Inflammatory macrophage treated with lipopolysaccharide for 1 hour (primary cell): ENCODE data around the gene TYW1.
A peak's percentile ranks its signal among the peaks of the same experiment; 100 is the strongest.
"Not testable (repeated sequence)": the region's sequence is repeated elsewhere in the genome, so short reads cannot be mapped to it uniquely, and the experiment has no call there.

Experiments
- DNase-seq, 2 donors: peaks; one replicate each; pipeline ENCODE4 v3.0.0-alpha.2; 2020 to 2022

Gene TYW1

GRCh38 chr7:66996444-66997191 lies at the start of gene TYW1:
TSS of gene TYW1 (plus strand) at chr7:66996833. CDS start at chr7:66996979, 146 bp downstream.
- peak; percentile 97 to 98 for DNase-seq

GRCh38 chr7:66948480-66949109 lies 48.0 kb upstream of the TYW1 start:
- DNase-seq, result no peak

- DNase-seq, result no peak
Measured at GRCh38 chr7:66950311-66950710, 46.3 kb upstream of the TYW1 start.

GRCh38 chr7:66950763-66951162 lies 45.9 kb upstream of the TYW1 start:
- no peak for DNase-seq

GRCh38 chr7:66952343-66953043 lies 44.1 kb upstream of the TYW1 start:
- no peak for DNase-seq

- DNase-seq, result no peak
Measured at GRCh38 chr7:66953044-66953427, 43.6 kb upstream of the TYW1 start.

- DNase-seq, result no peak
Measured at GRCh38 chr7:66957595-66958290, 38.9 kb upstream of the TYW1 start.

- DNase-seq, result no peak
Measured at GRCh38 chr7:66958538-66959350, 37.9 kb upstream of the TYW1 start.

- no peak for DNase-seq
Measured at GRCh38 chr7:66960192-66960591, 36.4 kb upstream of the TYW1 start.

- DNase-seq, result no peak
Measured at GRCh38 chr7:66961096-66961495, 35.5 kb upstream of the TYW1 start.

- DNase-seq, result no peak
Measured at GRCh38 chr7:66964411-66964810, 32.2 kb upstream of the TYW1 start.

GRCh38 chr7:66967029-66967428 lies 29.6 kb upstream of the TYW1 start:
- DNase-seq, result no peak

GRCh38 chr7:66969001-66969400 lies 27.6 kb upstream of the TYW1 start:
- not testable (repeated sequence) for DNase-seq

GRCh38 chr7:66970310-66970709 lies 26.3 kb upstream of the TYW1 start:
- DNase-seq, result no peak

GRCh38 chr7:66974986-66975590 lies 21.5 kb upstream of the TYW1 start:
- DNase-seq, result no peak

GRCh38 chr7:66978312-66978711 lies 18.3 kb upstream of the TYW1 start:
- DNase-seq, result not testable (repeated sequence)

- DNase-seq, result not testable (repeated sequence)
Measured at GRCh38 chr7:66979013-66979412, 17.6 kb upstream of the TYW1 start.

- not testable (repeated sequence) for DNase-seq
Measured at GRCh38 chr7:66980336-66980735, 16.3 kb upstream of the TYW1 start.

GRCh38 chr7:66989552-66989951 lies 7.1 kb upstream of the TYW1 start:
- DNase-seq, result not testable (repeated sequence)

- DNase-seq, result not testable (repeated sequence)
Measured at GRCh38 chr7:66994051-66994450, 2.6 kb upstream of the TYW1 start.

GRCh38 chr7:66994691-66995049 lies 2.0 kb upstream of the TYW1 start:
- peak; percentile 52 to 72 for DNase-seq
